Adipocyte (in vitro differentiated cells): ENCODE data around the gene ABCB11.

Experiments used
- DNase-seq: peaks from one replicate; pipeline ENCODE4 v3.0.0-alpha.2; 2015; ENCODE audit warnings: low read depth
- H3K27me3 ChIP-seq: replicated peaks from 2 replicates; pipeline ENCODE4 v1.7.0; 2013; ENCODE audit warnings: mild to moderate bottlenecking, low read length, moderate library complexity; ENCODE audit not compliant: control insufficient read depth, insufficient read depth
- H3K36me3 ChIP-seq: 2 replicates; pipeline ENCODE4 v1.7.0; 2013; ENCODE audit warnings: low read length, mild to moderate bottlenecking, moderate library complexity; ENCODE audit not compliant: control insufficient read depth, insufficient read depth, severe bottlenecking
- H3K4me1 ChIP-seq: 2 replicates; pipeline ENCODE4 v1.7.0; 2013; ENCODE audit warnings: mild to moderate bottlenecking, low read length, moderate library complexity; ENCODE audit not compliant: control insufficient read depth, insufficient read depth
- H3K4me3 ChIP-seq: 2 replicates; pipeline ENCODE4 v1.7.0; 2013; ENCODE audit warnings: mild to moderate bottlenecking, low read length, moderate library complexity
- H3K9ac ChIP-seq: 2 replicates; pipeline ENCODE4 v1.7.0; 2013; ENCODE audit warnings: mild to moderate bottlenecking, low read length, moderate library complexity
- H3K9me3 ChIP-seq: 2 replicates; pipeline ENCODE4 v1.7.0; 2013; ENCODE audit warnings: mild to moderate bottlenecking, low read length, moderate library complexity; ENCODE audit not compliant: control insufficient read depth

The ABCB11 gene

GRCh38 chr2:168964251-168964807, 66.8 kb downstream of the ABCB11 start:
- Histone ChIP-seq H3K9me3 (no peaks in the 10 kb centered on the region), H3K27me3 (no peaks in the 10 kb centered on the region), H3K9ac (no peak overlapping the region), H3K4me1 (peaks cover 8% of the 10 kb centered on the region), H3K4me3 (no peak overlapping the region), H3K36me3 (no peaks in the 10 kb centered on the region)
- DNase-seq = no peak

- Histone ChIP-seq H3K4me1 (peaks cover 8% of the 10 kb centered on the region), H3K9me3 (no peaks in the 10 kb centered on the region)
Observed at GRCh38 chr2:168962636-168963035, 68.5 kb downstream of the ABCB11 start.

GRCh38 chr2:168961450-168962229, 69.5 kb downstream of the ABCB11 start:
- no peaks in the 10 kb centered on the region for H3K27me3 ChIP-seq
- DNase-seq = peak; percentile 90
- H3K36me3 ChIP-seq = no peaks in the 10 kb centered on the region

More at GRCh38 chr2:168962636-168963035, 68.5 kb downstream of the ABCB11 start:
- Histone ChIP-seq H3K36me3 (no peaks in the 10 kb centered on the region), H3K9ac (peak overlapping the region; percentile 33), H3K4me3 (no peak overlapping the region), H3K27me3 (no peaks in the 10 kb centered on the region)
- DNase-seq = no peak

GRCh38 chr2:168956392-168956791, 74.7 kb downstream of the ABCB11 start:
- H3K4me1 ChIP-seq = no peaks in the 10 kb centered on the region
- H3K9ac ChIP-seq = no peak overlapping the region
- H3K9me3 ChIP-seq = peaks cover 7% of the 10 kb centered on the region
- DNase-seq = no peak
- H3K36me3 ChIP-seq = no peaks in the 10 kb centered on the region
- no peaks in the 10 kb centered on the region for H3K27me3 ChIP-seq
- H3K4me3 ChIP-seq = no peak overlapping the region

More at GRCh38 chr2:168961450-168962229, 69.5 kb downstream of the ABCB11 start:
- H3K9me3 ChIP-seq = no peaks in the 10 kb centered on the region
- peak overlapping the region; percentile 33 for H3K9ac ChIP-seq
- H3K4me3 ChIP-seq = no peak overlapping the region
- H3K4me1 ChIP-seq = peaks cover 8% of the 10 kb centered on the region

- Histone ChIP-seq H3K9ac (no peak overlapping the region), H3K36me3 (no peaks in the 10 kb centered on the region), H3K27me3 (no peaks in the 10 kb centered on the region), H3K9me3 (peaks cover 7% of the 10 kb centered on the region), H3K4me3 (no peak overlapping the region), H3K4me1 (no peaks in the 10 kb centered on the region)
- DNase-seq = no peak
Observed at GRCh38 chr2:168955321-168955720, 75.8 kb downstream of the ABCB11 start.

GRCh38 chr2:168954256-168954655, 76.9 kb downstream of the ABCB11 start:
- no peak overlapping the region for H3K9ac ChIP-seq
- no peak for DNase-seq
- H3K4me1 ChIP-seq = no peaks in the 10 kb centered on the region
- H3K36me3 ChIP-seq = no peaks in the 10 kb centered on the region
- H3K4me3 ChIP-seq = no peak overlapping the region
- peaks cover 7% of the 10 kb centered on the region for H3K9me3 ChIP-seq
- no peaks in the 10 kb centered on the region for H3K27me3 ChIP-seq

- Histone ChIP-seq H3K27me3 (no peaks in the 10 kb centered on the region), H3K9ac (no peak overlapping the region), H3K4me3 (no peak overlapping the region), H3K4me1 (no peaks in the 10 kb centered on the region), H3K9me3 (peaks cover 7% of the 10 kb centered on the region), H3K36me3 (no peaks in the 10 kb centered on the region)
- DNase-seq = no peak
Observed at GRCh38 chr2:168952424-168952823, 78.7 kb downstream of the ABCB11 start.

GRCh38 chr2:168951871-168952270, 79.3 kb downstream of the ABCB11 start:
- peaks cover 7% of the 10 kb centered on the region for H3K9me3 ChIP-seq
- no peak for DNase-seq
- no peak overlapping the region for H3K4me3 ChIP-seq
- no peaks in the 10 kb centered on the region for H3K27me3 ChIP-seq
- no peaks in the 10 kb centered on the region for H3K36me3 ChIP-seq
- H3K9ac ChIP-seq = no peak overlapping the region
- H3K4me1 ChIP-seq = no peaks in the 10 kb centered on the region

GRCh38 chr2:168949324-168949723, 81.8 kb downstream of the ABCB11 start:
- Histone ChIP-seq H3K9me3 (peaks cover 4% of the 10 kb centered on the region), H3K27me3 (peaks cover 2% of the 10 kb centered on the region), H3K4me3 (no peak overlapping the region), H3K4me1 (no peaks in the 10 kb centered on the region), H3K9ac (no peak overlapping the region), H3K36me3 (no peaks in the 10 kb centered on the region)
- no peak for DNase-seq

GRCh38 chr2:168948621-168949212, 82.4 kb downstream of the ABCB11 start:
- H3K4me3 ChIP-seq = no peak overlapping the region
- H3K36me3 ChIP-seq = no peaks in the 10 kb centered on the region
- no peaks in the 10 kb centered on the region for H3K9me3 ChIP-seq
- H3K4me1 ChIP-seq = no peaks in the 10 kb centered on the region
- DNase-seq = peak; percentile 21
- no peak overlapping the region for H3K9ac ChIP-seq
- H3K27me3 ChIP-seq = peaks cover 5% of the 10 kb centered on the region

GRCh38 chr2:168945508-168945907, 85.6 kb downstream of the ABCB11 start:
- Histone ChIP-seq H3K36me3 (no peaks in the 10 kb centered on the region), H3K9me3 (no peaks in the 10 kb centered on the region), H3K9ac (no peak overlapping the region), H3K4me1 (no peaks in the 10 kb centered on the region), H3K4me3 (no peak overlapping the region), H3K27me3 (peaks cover 5% of the 10 kb centered on the region)
- no peak for DNase-seq
